AG09319 (cell line): ENCODE results near the gene PDE4D.

ENCODE experiments used
- DNase-seq: peaks from one replicate; pipeline ENCODE4 v3.0.0-alpha.2; 2010; ENCODE audit warnings: low read depth; ENCODE audit errors: extremely low read depth
- TF ChIP-seq, protein P1 (sequence below): IDR thresholded peaks from 2 replicates; pipeline ENCODE4 v1.5.1; 2011; ENCODE audit warnings: low read depth, mild to moderate bottlenecking, inconsistent platforms, low read length, moderate library complexity

The PDE4D gene

DNA sequence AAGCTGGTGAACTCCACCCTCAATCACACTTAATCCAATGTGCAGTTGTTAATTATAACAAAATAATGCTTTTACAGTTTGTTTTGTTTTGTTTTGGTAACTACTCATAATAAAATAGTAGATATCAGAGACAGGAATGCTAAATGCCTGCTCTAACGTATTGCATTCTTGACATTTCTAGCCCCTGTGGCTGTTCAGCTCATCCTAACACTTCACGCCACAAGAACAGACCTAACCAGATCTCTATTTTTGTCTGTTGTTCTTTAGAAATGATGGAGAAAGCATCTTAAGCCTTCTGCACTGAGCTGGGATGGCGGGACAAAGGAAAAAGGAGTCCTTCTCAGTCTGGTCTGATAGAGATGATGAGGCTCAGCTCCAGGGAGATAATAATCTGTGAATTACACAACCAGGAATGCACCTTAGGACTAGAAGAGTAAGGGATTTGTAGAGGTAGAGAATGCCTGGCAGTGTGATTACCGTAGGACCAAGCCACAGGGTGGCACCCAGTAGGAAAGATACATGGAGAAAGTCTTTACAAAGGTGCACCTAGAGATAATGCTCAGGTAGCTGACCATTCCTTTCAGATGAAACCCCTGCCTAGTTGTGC is 628.8 kb downstream of the PDE4D start:
- no peak for DNase-seq
- TF ChIP-seq, protein P1, sequence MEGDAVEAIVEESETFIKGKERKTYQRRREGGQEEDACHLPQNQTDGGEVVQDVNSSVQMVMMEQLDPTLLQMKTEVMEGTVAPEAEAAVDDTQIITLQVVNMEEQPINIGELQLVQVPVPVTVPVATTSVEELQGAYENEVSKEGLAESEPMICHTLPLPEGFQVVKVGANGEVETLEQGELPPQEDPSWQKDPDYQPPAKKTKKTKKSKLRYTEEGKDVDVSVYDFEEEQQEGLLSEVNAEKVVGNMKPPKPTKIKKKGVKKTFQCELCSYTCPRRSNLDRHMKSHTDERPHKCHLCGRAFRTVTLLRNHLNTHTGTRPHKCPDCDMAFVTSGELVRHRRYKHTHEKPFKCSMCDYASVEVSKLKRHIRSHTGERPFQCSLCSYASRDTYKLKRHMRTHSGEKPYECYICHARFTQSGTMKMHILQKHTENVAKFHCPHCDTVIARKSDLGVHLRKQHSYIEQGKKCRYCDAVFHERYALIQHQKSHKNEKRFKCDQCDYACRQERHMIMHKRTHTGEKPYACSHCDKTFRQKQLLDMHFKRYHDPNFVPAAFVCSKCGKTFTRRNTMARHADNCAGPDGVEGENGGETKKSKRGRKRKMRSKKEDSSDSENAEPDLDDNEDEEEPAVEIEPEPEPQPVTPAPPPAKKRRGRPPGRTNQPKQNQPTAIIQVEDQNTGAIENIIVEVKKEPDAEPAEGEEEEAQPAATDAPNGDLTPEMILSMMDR: no peak

DNA sequence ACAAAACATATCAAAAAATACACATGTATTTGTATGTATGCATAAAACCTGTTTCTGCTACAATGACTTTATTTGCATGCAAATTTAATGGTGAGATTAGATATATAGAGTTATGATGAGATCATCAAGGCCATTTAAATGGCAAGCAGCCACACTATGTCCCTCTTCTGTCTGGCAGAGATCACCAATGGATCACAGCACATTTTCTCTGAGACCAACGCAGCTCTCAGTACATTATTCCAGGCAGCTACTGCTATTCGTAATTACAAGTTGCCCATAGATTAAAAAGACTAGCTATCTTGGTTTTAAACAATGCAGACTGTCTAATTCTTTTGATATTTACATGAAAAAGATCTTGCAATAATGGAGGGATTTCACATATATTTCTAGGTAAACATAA is 629.5 kb downstream of the PDE4D start:
- TF ChIP-seq, protein P1: no peak
- no peak for DNase-seq

DNA sequence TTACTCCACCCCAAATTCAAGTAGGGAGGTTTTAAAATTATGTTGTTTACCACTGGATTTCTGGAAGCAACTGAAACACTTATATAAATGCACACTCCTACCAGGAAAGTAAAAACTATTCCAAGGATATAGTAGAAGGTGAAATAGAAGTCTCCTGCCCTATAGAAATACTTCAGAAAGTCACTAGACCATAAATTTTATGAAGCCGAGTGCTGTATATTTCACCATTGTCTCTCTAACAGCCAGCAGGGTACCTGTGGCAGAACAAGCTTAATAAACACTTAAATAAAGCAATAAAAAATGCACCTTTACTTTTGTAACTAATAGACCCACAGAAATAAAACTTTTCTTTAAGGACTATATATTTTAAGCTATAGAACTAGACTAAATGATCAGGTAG is 631.6 kb downstream of the PDE4D start:
- DNase-seq: no peak
- TF ChIP-seq, protein P1: no peak

DNA sequence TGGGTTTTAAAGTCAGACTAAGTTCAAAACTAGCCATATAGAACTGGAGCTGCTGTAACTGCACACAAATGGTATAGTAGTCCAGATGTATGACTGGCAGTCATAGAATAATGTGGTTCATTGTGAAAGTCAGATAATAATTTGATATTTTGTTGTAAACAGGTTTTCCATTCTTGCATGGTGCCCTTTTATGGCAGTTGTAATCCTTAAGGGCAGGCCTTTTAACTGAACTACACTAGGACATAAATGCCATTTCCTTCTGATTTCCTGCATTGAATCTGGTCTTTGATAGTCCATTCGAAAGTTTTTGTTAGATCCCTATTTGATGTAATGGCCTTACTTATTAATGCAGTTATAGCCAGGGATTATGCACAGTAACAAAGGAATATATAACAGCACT is 632.6 kb downstream of the PDE4D start:
- TF ChIP-seq, protein P1: no peak
- DNase-seq: no peak

DNA sequence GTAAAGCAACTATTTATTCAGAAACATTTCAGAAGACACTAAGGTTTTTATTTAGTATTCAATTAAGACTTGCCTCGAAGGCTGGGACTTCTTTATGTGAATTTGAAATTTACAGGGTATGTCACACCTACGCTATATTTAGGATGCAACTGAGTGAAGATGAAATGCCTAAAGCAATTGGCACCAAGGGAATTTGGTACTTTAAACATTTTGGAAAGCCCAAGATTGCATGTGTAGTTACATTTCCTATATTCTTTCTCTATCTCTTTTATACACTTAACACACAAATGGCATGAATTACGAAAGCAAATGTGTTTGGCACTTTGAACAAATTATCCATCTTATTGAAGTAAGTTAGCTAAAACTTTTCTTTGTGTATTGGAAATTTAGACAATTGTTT is 633.3 kb downstream of the PDE4D start:
- TF ChIP-seq, protein P1: no peak
- DNase-seq: no peak

DNA sequence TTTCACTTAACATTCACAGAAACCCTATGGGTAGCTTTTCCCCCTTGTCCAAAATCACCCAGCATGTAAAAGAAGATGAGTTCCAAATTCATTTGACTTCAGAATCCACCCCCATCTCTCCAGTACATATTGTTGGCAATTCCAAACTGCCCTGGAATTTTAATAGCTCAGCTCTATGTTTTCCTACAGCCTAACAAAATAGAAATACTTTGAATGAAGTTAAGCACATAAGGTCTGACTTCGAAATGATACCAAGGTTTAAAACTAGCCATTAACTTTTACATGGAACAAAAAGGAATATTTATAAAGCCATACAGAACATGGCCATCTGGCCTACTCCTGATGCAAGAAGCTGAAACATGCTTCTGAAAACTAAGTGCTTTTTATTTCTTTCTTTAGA is 634.3 kb downstream of the PDE4D start:
- TF ChIP-seq, protein P1: no peak

DNA sequence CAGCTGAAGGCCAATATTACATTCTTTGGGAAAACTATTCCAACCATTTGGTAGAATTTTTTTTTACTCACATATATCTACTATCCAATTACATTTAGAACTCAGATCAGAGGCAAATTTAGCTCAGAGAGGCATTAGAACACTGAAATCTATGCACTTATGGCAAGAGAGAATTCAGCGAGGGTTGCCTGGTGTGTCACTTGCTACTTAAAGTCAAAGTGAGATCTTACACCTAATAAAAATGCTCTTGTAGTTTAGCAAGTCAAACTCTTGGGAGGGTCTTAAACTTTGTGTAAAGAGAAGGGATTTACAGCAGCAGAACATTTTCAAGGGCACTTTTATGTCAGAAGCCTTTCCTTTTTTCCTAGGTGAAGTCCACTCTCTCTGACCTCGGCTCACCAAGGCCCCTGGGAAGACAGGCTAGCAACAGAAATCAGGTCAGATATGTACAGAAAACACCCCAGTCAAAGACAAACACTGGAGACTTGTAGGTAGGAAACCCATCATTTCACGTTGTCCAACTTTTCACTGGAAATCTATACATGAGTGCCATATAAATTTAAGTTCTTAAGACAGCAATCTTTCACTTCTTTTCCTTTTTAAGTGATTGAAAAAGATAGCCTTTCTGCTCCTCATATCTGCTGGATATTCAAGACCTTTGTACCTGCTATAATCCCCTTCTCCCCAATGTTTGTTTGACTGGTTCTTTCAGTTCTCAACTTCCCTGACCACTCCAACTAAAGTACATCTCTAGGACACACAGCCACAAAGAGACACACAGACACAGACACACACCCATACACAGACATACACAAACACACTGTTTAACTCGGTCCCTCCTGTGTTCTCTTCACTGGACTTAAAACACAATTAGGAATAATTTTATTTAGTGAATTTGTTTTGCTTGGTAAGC is 635.8 kb downstream of the PDE4D start:
- no peak for DNase-seq

More for the DNA sequence above, 634.3 kb downstream of the PDE4D start:
- no peak for DNase-seq

More for the DNA sequence above, 635.8 kb downstream of the PDE4D start:
- TF ChIP-seq, protein P1: no peak
